ENCODE results near the gene TM4SF18.

The TM4SF18 gene

DNA sequence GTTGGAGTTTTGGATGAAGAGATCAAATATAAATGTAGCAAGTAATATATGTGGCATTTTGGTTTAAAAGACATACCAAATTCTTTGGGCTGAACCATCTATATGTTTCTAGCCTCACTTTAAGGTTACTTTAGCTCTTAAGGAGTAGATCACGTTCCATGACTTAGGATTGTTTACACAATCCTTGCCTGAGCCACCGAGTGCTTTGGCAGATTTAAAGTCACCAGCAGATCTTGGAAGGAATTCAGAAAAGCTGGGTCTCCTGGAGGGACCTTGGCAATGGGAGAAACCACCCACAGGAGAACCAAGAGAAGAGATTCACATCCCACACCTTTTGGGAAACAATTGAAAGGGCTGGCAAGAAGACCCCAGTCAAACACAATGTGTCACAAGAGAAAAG lies 54.5 kb downstream of the TM4SF18 start:
- peak overlapping the region; percentile 81 for H3K27ac ChIP-seq
- TF ChIP-seq, protein P1, sequence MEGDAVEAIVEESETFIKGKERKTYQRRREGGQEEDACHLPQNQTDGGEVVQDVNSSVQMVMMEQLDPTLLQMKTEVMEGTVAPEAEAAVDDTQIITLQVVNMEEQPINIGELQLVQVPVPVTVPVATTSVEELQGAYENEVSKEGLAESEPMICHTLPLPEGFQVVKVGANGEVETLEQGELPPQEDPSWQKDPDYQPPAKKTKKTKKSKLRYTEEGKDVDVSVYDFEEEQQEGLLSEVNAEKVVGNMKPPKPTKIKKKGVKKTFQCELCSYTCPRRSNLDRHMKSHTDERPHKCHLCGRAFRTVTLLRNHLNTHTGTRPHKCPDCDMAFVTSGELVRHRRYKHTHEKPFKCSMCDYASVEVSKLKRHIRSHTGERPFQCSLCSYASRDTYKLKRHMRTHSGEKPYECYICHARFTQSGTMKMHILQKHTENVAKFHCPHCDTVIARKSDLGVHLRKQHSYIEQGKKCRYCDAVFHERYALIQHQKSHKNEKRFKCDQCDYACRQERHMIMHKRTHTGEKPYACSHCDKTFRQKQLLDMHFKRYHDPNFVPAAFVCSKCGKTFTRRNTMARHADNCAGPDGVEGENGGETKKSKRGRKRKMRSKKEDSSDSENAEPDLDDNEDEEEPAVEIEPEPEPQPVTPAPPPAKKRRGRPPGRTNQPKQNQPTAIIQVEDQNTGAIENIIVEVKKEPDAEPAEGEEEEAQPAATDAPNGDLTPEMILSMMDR (conservative IDR thresholded peaks at IDR 0.05): no peak

DNA sequence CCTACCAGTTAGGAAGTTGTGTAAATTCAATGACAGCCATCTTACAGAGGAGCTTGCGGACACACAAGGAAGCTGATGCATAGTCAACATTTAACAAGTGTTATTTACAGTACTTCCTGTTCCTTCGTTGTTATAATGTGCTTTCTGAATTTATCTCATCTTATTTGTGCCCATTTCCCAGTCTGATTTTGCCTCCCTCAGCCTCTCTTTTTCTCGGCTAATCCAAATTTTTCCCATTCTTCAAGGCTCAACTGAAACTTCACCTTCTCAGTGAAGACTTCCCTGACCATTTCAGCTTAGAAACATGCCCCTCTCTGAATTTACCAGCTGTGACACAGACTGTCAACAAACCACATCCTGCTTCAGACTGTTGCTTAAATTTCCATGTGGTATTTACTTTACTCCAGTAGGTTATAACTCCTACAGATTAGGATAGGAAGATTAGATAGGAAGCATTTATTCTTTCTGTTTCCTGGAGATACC lies 56.1 kb downstream of the TM4SF18 start:
- H3K27ac ChIP-seq: peak overlapping the region; percentile 81
- TF ChIP-seq, protein P1 (conservative IDR thresholded peaks at IDR 0.05): no peak

DNA sequence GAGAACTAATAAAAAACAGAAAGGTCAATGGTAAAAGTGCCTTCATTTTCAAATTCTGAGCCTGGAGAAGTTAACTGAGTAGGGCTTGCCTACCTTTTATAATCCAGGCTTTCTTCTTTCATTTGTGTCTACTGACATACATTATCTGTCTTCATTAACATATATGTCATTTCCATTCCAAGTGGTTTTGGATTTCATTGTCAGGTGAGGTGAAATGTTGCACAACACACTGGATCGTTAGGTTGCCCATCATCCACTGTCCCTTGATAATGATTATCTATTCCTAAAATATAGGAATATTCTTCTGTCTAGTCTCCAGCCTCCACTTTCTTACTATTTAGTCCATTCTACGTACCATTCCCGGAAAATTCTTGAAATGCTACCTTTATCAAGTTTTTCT lies 56.8 kb downstream of the TM4SF18 start:
- TF ChIP-seq, protein P1 (conservative IDR thresholded peaks at IDR 0.05): no peak
- H3K27ac ChIP-seq: peak overlapping the region; percentile 81

DNA sequence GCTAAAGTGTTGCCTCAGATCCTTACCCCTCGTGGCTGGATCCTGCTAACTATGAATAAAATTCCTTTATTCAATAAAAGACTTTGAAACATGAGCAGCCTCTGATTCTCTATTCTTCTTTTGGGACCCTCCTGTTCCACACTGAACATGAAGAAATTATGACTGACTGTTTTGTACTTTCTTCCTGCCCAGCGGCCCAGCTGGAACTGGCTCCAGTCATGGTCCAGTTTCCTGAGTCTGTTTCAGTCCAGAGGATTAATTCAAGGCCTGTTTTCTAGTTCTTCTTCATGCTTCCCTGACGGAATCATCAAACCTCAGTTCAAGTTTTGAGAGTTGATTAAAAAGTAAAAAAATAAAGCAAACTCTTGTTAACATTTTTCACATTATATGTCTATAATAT lies 59.2 kb downstream of the TM4SF18 start:
- no peak overlapping the region for H3K27ac ChIP-seq
- TF ChIP-seq, protein P1 (conservative IDR thresholded peaks at IDR 0.05): no peak

DNA sequence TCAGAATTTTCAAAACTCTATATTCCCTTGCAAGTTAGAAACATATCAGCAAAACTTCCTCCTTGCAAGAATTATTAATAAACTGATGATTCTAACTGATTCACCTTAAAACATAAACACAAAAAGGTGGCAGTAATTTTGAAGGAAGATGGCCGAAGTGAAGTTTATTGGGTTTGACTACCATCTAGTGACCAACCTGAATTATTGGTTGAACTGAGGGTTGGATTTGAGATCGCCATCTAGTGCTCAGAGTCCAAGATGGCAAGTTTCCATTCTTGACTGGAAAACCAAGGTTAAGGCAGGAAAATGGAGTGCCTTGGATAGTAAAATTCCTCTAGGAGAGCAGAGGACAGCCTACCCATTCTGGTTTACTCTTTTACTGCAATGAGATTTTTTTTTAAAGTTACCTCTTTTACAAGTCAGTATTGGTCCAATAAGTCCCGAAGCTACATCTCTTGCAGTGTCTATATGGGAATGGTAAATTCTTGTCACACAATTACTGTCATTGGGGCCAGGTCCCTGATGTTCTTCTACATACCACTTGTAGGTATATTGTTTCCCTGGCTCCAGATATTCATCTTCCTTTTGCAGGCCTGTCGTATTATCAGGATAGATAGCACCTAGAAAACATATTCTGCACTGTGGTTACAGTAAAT lies 60.2 kb downstream of the TM4SF18 start:
- no peak overlapping the region for H3K27ac ChIP-seq
- TF ChIP-seq, protein P1 (conservative IDR thresholded peaks at IDR 0.05): peak; percentile 96

DNA sequence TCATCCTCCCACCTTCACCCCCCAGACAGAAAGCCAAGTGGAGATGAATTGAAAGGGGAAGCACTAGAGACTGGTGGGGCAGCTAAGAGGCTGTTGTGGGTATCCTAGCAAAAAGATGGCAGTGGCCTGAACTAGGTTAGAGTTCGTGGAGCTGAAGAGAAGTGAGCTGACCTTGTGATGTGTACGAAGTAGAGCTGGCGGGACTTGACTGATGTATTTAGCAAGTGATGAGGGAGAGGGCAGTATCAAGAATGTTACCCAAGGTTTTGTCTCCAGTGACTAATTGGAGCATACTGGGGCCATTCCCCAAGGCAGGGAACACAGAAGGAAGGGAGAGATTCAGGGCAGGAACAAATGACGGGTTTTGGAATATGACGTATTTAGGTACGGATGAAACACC lies 61.8 kb downstream of the TM4SF18 start:
- TF ChIP-seq, protein P1 (conservative IDR thresholded peaks at IDR 0.05): no peak
- no peak overlapping the region for H3K27ac ChIP-seq

DNA sequence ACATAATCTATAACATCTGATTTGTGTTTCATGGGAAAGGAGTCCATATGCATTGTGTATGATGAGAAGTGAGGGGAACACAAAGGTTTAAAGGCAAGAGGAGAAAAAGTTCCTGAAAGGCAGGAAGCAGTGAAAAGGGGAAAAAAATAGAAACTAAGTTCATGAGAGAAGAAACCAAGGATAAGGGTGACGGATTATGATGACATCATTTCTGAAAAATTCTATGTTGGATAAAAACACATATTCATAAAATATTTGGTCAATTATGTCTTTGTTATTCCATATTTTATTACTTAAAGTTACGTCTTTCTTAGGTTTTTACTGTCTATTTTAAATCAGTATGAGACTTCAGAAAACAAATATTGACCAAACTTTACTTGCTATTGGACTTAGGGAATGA lies 63.3 kb downstream of the TM4SF18 start:
- no peak overlapping the region for H3K27ac ChIP-seq
- TF ChIP-seq, protein P1 (conservative IDR thresholded peaks at IDR 0.05): no peak

Measured in VCaP (cell line).